NCI-H146 treated with DMSO at 0.1 percent for 48 hours (cell line): ENCODE data around the gene CLSTN3.

Experiments
- DNase-seq: peaks from one replicate; lab custom pipeline; 2025; ENCODE audit not compliant: unreplicated experiment; lab: John Stamatoyannopoulos, UW

CLSTN3 gene

DNA sequence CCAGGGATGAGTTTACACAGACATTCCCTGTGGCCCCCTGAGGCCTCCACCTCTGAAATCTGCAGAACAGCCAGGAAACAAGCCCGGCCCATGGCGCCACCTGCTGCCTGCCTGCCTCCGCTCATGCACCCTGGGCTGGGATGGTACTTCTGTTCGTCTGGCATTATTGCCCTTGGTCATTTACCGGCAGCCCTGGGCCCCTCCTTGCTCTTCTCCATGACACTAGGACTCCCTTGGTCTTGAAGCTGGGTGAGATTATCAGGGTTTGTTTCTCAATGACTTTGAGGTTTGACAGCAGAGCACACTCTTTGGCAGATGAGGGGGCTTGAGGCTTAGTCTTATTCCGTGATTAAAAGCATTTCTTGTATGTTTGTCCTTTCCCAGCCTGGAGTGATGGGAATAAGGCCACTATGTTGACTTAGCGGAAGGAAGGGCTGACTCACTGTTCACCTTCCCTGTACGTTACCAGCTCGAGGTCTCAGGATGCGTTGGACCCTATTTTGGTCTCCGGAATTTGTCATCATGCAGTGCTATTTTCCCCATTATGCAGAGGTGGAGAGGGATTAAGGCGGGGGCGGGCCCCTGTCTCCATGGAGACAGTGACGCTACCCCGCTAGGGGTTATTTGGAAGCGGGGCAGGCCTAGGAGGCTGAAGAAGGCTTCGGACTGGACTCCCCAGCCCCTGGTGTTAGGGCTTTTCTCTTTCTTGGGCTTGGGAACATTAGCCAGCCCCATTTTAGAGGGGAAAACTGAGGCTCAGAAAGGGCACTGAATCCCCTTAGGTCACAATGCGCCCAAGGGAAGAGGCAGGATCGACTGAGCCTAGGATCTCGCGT is 58.6 kb downstream of the CLSTN3 start:
- DNase-seq: peak; percentile 78

DNA sequence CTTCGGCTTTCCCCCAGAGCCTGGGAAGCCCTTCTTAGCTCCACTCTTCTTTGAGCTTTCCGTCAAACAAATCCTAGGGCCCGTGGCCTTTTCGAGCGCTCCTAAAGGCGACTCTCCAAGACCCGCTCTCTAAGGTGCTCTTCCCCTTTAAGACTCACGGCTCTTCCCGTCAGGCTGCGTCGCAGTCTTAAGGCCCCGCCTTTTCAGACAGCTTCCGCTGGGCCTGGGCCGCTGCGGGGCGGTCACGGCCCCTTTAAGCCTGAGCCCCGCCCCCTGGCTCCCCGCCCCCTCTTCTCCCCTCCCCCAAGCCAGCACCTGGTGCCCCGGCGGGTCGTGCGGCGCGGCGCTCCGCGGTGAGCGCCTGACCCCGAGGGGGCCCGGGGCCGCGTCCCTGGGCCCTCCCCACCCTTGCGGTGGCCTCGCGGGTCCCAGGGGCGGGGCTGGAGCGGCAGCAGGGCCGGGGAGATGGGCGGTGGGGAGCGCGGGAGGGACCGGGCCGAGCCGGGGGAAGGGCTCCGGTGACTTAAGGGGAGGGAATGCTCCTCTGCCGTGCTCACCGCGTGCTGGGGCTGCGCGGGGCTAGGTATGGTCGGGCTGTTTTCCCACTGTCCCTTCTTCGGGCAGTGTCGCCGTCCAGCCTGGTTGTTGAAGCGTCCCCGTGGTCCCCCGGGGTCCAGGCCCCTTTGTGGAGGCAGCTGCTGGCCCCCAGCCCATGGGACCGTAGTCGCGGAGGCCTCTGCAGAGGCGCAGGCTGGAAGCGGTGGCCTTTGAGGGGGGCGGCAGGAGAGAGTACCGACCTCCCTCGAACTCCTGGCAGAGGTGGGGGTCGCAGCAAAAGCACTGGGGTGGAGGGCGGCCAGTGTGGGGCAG is 59.5 kb downstream of the CLSTN3 start, which contains the start of gene PEX5:
Gene PEX5 (plus strand): TSS at position 289 of the 870 bp plus-strand sequence. CDS start 692 bp downstream, outside the sequence.
- DNase-seq: peak; percentile 87

DNA sequence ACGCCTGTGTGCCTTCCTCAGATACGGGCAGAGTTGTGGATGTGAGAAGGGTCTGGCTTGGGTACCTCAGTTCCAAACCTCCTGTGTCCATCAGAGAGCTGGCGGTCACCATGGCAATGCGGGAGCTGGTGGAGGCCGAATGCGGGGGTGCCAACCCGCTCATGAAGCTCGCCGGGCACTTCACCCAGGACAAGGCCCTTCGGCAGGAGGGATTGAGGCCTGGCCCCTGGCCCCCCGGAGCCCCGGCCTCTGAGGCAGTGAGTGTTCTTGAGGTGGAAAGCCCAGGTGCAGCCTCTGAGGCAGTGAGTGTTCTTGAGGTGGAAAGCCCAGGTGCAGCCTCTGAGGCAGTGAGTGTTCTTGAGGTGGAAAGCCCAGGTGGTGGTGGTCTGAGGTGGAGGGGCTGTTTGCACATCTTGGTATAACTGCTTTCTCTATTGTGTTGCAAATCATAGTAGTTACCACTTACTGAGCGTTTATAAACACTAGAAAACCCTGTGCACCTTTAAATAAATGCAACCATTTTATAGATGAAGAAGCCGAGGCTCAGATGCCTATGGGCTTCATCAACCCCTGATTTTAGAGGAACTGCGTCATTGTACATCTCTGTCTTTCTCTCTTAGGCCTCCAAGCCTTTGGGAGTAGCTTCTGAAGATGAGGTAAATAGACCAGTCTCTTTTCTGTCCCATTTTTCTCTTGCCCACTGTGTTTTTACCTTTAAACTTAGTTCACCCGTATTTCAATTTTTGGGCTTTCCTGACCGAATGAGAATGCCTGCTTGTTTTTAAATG is 60.3 kb downstream of the CLSTN3 start:
- DNase-seq: peak; percentile 53

GRCh38 chr12:7193674-7194073 is 63.5 kb downstream of the CLSTN3 start:
- DNase-seq: no peak

GRCh38 chr12:7197841-7198240 is 67.7 kb downstream of the CLSTN3 start:
- no peak for DNase-seq

DNA sequence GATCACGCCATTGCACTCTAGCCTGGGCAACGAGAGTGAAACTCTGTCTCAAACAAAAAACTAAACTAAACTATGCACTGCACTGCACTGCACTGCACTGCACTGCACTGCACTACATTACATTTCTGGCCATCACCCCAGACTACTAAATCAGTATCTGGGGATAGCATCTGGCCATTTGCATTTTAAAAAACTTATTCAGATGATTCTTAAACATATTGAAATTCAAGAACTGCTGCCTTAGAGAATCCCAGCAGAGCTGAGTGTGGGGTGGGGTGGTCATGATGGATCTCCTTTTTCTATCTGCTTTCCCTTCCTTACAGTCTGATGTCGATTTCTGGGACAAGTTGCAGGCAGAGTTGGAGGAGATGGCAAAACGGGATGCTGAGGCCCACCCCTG is 72.9 kb downstream of the CLSTN3 start:
- DNase-seq: no peak

DNA sequence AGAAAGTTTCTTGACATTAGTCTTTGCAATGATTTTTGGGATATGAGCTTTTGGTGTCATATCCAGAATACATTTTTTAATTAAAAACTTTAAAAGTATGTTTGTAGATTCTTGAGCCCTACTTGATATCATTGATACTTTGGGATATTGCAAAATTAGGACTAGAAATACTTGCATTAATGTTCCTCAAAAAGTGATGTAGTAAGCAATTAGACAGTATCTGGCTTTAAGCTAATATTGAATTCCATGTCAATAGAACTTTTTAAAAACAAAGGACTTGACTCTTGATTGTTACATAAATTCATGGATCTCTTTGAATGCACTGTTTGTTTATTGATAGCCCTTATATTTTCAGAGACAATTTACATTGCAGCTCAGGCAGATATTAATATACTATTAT is 74.9 kb downstream of the CLSTN3 start:
- no peak for DNase-seq

- no peak for DNase-seq
These were observed 76.5 kb downstream of the CLSTN3 start for GRCh38 chr12:7206691-7207090.

- DNase-seq: no peak
These were observed 77.9 kb downstream of the CLSTN3 start for GRCh38 chr12:7207866-7208625.
